GM23338 (cell line): ENCODE data around the gene HSPA1B. TPM values are rescaled to one million over a fixed set of nuclear protein-coding genes. Genes with fewer than 3 reads are reported as not detected.

Experiments used
- ATAC-seq: fragments of 200-7000 bp; cut with Tn5 transposase; 3 replicates; pipeline ENCODE4 v1.9.1; 2020
- DNase-seq: peaks from one replicate; pipeline ENCODE4 v3.0.0-alpha.2; 2015; ENCODE audit warnings: low spot score
- H2AFZ ChIP-seq: fragments of 200-600 bp; sonication (generic); 2 replicates; pipeline ENCODE4 v1.8.0; 2016; ENCODE audit warnings: antibody characterized with exemption, mild to moderate bottlenecking, moderate library complexity
- H3F3A ChIP-seq: fragments of 200-600 bp; sonication (generic); replicated peaks from 2 replicates; pipeline ENCODE4 v1.8.0; 2017; ENCODE audit warnings: antibody characterized with exemption, mixed run types, low read depth
- H3K27ac ChIP-seq: fragments of 200-600 bp; sonication (generic); 2 replicates; pipeline ENCODE4 v1.6.1; 2016; ENCODE audit warnings: low read depth
- H3K27me3 ChIP-seq: fragments of 200-600 bp; sonication (generic); 2 replicates; pipeline ENCODE4 v1.8.0; 2016; ENCODE audit warnings: mild to moderate bottlenecking, mixed run types, moderate library complexity; ENCODE audit not compliant: insufficient read depth
- H3K36me3 ChIP-seq: fragments of 200-600 bp; sonication (generic); 2 replicates; pipeline ENCODE4 v1.8.0; 2016; ENCODE audit warnings: mild to moderate bottlenecking; ENCODE audit not compliant: insufficient read depth
- H3K4me1 ChIP-seq: fragments of 200-600 bp; sonication (generic); 2 replicates; pipeline ENCODE4 v1.8.0; 2016; ENCODE audit warnings: mild to moderate bottlenecking, moderate library complexity; ENCODE audit not compliant: insufficient read depth
- H3K4me2 ChIP-seq: fragments of 200-600 bp; sonication (generic); 2 replicates; pipeline ENCODE4 v1.7.1; 2017; ENCODE audit warnings: mixed run types
- H3K4me3 ChIP-seq: fragments of 200-600 bp; sonication (generic); 2 replicates; pipeline ENCODE4 v1.6.1; 2016; ENCODE audit warnings: mixed run types
- H3K79me2 ChIP-seq: fragments of 200-600 bp; sonication (generic); replicated peaks from 2 replicates; pipeline ENCODE4 v1.8.0; 2017; ENCODE audit warnings: mild to moderate bottlenecking; ENCODE audit not compliant: insufficient read depth
- H3K9me2 ChIP-seq: fragments of 200-600 bp; sonication (generic); 2 replicates; pipeline ENCODE4 v1.8.0; 2017; ENCODE audit not compliant: insufficient read depth
- H4K20me1 ChIP-seq: fragments of 200-600 bp; sonication (generic); replicated peaks from 2 replicates; pipeline ENCODE4 v1.8.0; 2017; ENCODE audit warnings: mild to moderate bottlenecking; ENCODE audit not compliant: insufficient read depth
- H3K27ac Mint-ChIP-seq: 2 replicates; pipeline ENCODE4 v1.8.0; 2020; ENCODE audit warnings: inconsistent platforms, mild to moderate bottlenecking, moderate library complexity, mixed read lengths
- H3K27me3 Mint-ChIP-seq: 3 replicates; pipeline ENCODE4 v1.8.0; 2022; ENCODE audit warnings: low read depth, mild to moderate bottlenecking, moderate library complexity, mixed read lengths, inconsistent platforms; ENCODE audit not compliant: insufficient read depth, poor library complexity
- H3K36me3 Mint-ChIP-seq: 3 replicates; pipeline ENCODE4 v1.8.0; 2021; ENCODE audit warnings: low read depth, mild to moderate bottlenecking, inconsistent platforms, moderate library complexity, mixed read lengths
- H3K4me1 Mint-ChIP-seq: 3 replicates; pipeline ENCODE4 v1.8.0; 2020; ENCODE audit warnings: mild to moderate bottlenecking, inconsistent platforms, mixed read lengths
- H3K4me3 Mint-ChIP-seq: 3 replicates; pipeline ENCODE4 v1.8.0; 2021; ENCODE audit warnings: moderate library complexity, mild to moderate bottlenecking, inconsistent platforms, mixed read lengths
- H3K9me3 Mint-ChIP-seq: 3 replicates; pipeline ENCODE4 v1.8.0; 2020; ENCODE audit warnings: moderate library complexity, mild to moderate bottlenecking, inconsistent platforms, mixed read lengths
- CREB1 ChIP-seq: fragments of 250-450 bp; sonication (Bioruptor Pico); IDR thresholded peaks from 2 replicates; pipeline ENCODE4 v1.5.0; 2020; ENCODE audit warnings: low read depth, mild to moderate bottlenecking, moderate library complexity
- JUNB ChIP-seq: IDR thresholded peaks from one replicate; pipeline ENCODE4 v1.6.1; 2016; ENCODE audit warnings: antibody characterized with exemption; ENCODE audit not compliant: unreplicated experiment
- POLR2AphosphoS5 ChIP-seq: IDR thresholded peaks from 2 replicates; pipeline ENCODE4 v1.6.1; 2016; ENCODE audit warnings: antibody characterized with exemption, low read depth
- STAT1 ChIP-seq: IDR thresholded peaks from one replicate; pipeline ENCODE4 v1.6.1; 2016; ENCODE audit warnings: antibody characterized with exemption; ENCODE audit not compliant: unreplicated experiment
- ZNF114 ChIP-seq: fragments of 250-450 bp; sonication (Bioruptor Pico); IDR thresholded peaks from 2 replicates; pipeline ENCODE4 v1.5.0; 2020; ENCODE audit warnings: mild to moderate bottlenecking, moderate library complexity
- ZNF331 ChIP-seq: fragments of 250-450 bp; sonication (Bioruptor Pico); IDR thresholded peaks from 2 replicates; pipeline ENCODE4 v1.5.0; 2020; ENCODE audit warnings: low read depth, mild to moderate bottlenecking, moderate library complexity
- polyA plus RNA-seq: library from polyadenylated mRNA; unstranded; fragments of >200 nt; fragmentation: Nextera tagmentation; extraction: Ambion mirVana; gene quantifications from 2 replicates; pipeline ENCODE4 v1.2.1, GENCODE V29; 2016
- total RNA-seq: library from RNA; depleted of rRNA; stranded (reverse); fragments of >200 nt; shearing (Covaris generic); gene quantifications from 2 replicates; pipeline ENCODE4 v1.2.3, GENCODE V29; 2014
- TF ChIP-seq, protein P1 (sequence below), 2 experiments: fragments of 200-600 bp in 1 of 2; sonication (generic) in 1 of 2; conservative IDR thresholded peaks; 2 replicates each; pipeline versions ENCODE4 v1.5.1 to v1.6.1; 2016 to 2017; ENCODE audit warnings: antibody characterized with exemption in 2 of 2, low read depth in 2 of 2, mild to moderate bottlenecking in 2 of 2, moderate library complexity in 1 of 2
- TF ChIP-seq, protein P2 (sequence below): fragments of 250-450 bp; sonication (Bioruptor Pico); IDR thresholded peaks from 2 replicates; pipeline ENCODE4 v1.5.0; 2020; ENCODE audit warnings: mild to moderate bottlenecking, moderate library complexity
- TF ChIP-seq, protein P3 (sequence below): IDR thresholded peaks from 2 replicates; pipeline ENCODE4 v1.6.1; 2016; ENCODE audit warnings: antibody characterized with exemption

The HSPA1B gene
- total and polyA plus RNA-seq, 2 experiments from 2014 or later, result 31.7 to 113 TPM

DNA sequence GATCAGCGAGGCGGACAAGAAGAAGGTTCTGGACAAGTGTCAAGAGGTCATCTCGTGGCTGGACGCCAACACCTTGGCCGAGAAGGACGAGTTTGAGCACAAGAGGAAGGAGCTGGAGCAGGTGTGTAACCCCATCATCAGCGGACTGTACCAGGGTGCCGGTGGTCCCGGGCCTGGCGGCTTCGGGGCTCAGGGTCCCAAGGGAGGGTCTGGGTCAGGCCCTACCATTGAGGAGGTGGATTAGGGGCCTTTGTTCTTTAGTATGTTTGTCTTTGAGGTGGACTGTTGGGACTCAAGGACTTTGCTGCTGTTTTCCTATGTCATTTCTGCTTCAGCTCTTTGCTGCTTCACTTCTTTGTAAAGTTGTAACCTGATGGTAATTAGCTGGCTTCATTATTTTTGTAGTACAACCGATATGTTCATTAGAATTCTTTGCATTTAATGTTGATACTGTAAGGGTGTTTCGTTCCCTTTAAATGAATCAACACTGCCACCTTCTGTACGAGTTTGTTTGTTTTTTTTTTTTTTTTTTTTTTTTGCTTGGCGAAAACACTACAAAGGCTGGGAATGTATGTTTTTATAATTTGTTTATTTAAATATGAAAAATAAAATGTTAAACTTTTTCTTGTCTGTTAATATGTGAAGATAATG lies 2.2 kb downstream of the HSPA1B start:
- ATAC-seq (no peak), DNase-seq (peak; percentile 61)
- Mint-ChIP-seq H3K27me3 (peaks cover 21% of the 10 kb centered on the region), H3K9me3 (peaks cover 7% of the 10 kb centered on the region; the same call in 2 of the 3 replicates), H3K36me3 (peaks cover 6% of the 10 kb centered on the region), H3K4me3 (peak overlapping the region; percentile 87), H3K4me1 (peaks cover 26% of the 10 kb centered on the region), H3K27ac (no peak overlapping the region)
- H3K27ac ChIP-seq, result no peak overlapping the region
- peaks cover 5% of the 10 kb centered on the region for H4K20me1 ChIP-seq
- H3F3A ChIP-seq, result peaks cover 20% of the 10 kb centered on the region
- no peaks in the 10 kb centered on the region for H3K27me3 ChIP-seq
- peaks cover 25% of the 10 kb centered on the region for H3K4me1 ChIP-seq
- H3K4me3 ChIP-seq, result peak overlapping the region; percentile 59
- H3K36me3 ChIP-seq, result no peaks in the 10 kb centered on the region
- no peaks in the 10 kb centered on the region for H3K9me2 ChIP-seq
- no peak overlapping the region for H2AFZ ChIP-seq
- H3K4me2 ChIP-seq, result peak overlapping the region; percentile 76
- peaks cover 25% of the 10 kb centered on the region for H3K79me2 ChIP-seq
- TF ChIP-seq ZNF114 (CRISPR knock-in tag), result no peak
- TF ChIP-seq, protein P1, sequence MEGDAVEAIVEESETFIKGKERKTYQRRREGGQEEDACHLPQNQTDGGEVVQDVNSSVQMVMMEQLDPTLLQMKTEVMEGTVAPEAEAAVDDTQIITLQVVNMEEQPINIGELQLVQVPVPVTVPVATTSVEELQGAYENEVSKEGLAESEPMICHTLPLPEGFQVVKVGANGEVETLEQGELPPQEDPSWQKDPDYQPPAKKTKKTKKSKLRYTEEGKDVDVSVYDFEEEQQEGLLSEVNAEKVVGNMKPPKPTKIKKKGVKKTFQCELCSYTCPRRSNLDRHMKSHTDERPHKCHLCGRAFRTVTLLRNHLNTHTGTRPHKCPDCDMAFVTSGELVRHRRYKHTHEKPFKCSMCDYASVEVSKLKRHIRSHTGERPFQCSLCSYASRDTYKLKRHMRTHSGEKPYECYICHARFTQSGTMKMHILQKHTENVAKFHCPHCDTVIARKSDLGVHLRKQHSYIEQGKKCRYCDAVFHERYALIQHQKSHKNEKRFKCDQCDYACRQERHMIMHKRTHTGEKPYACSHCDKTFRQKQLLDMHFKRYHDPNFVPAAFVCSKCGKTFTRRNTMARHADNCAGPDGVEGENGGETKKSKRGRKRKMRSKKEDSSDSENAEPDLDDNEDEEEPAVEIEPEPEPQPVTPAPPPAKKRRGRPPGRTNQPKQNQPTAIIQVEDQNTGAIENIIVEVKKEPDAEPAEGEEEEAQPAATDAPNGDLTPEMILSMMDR (conservative IDR thresholded peaks at IDR 0.05; ENCODE audit: low read depth in 2 of 2), result peak; percentile 52 to 75; a peak in 3 of 4 replicates

DNA sequence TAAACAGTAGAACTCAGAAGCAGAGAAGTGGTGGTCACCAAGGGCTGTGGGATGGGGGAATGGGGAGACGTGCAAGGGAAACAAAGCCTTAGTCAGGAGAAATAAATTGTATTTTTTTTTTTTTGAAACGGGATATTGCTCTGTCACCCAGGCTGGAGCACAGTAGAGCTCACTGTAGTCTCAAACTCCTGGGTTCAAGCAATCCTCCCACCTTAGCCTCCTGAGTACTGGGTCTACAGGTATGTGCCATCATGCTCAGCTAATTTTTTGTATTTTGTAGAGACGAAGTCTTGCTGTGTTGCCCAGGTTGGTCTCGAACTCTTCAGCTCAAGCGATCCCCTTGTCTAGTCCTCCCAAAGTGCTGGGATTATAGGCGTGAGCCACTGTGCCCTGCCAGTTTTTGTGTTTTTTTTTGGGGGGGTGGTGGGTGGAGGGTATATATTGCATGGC lies 3.4 kb downstream of the HSPA1B start:
- Mint-ChIP-seq H3K4me1 (peaks cover 15% of the 10 kb centered on the region), H3K9me3 (peaks cover 8% of the 10 kb centered on the region; the same call in 2 of the 3 replicates), H3K36me3 (peaks cover 18% of the 10 kb centered on the region), H3K27me3 (peaks cover 22% of the 10 kb centered on the region), H3K4me3 (peak overlapping the region; percentile 87), H3K27ac (no peak overlapping the region)
- Histone ChIP-seq H3K9me2 (no peaks in the 10 kb centered on the region), H3K27ac (no peak overlapping the region), H2AFZ (no peak overlapping the region), H3K27me3 (no peaks in the 10 kb centered on the region), H3K36me3 (peaks cover 2% of the 10 kb centered on the region; the same call in 1 of the 2 replicates), H3K4me3 (peak overlapping the region; percentile 59), H3F3A (peaks cover 26% of the 10 kb centered on the region), H3K79me2 (peaks cover 36% of the 10 kb centered on the region), H3K4me1 (peaks cover 14% of the 10 kb centered on the region), H3K4me2 (peak overlapping the region; percentile 76), H4K20me1 (peaks cover 5% of the 10 kb centered on the region)
- ATAC-seq, result no peak
- DNase-seq, result no peak
- TF ChIP-seq POLR2AphosphoS5 (no peak), ZNF331 (CRISPR knock-in tag) (no peak), ZNF114 (CRISPR knock-in tag) (no peak), STAT1 (no peak), JUNB (no peak), CREB1 (CRISPR knock-in tag) (no peak)
- TF ChIP-seq, protein P2, sequence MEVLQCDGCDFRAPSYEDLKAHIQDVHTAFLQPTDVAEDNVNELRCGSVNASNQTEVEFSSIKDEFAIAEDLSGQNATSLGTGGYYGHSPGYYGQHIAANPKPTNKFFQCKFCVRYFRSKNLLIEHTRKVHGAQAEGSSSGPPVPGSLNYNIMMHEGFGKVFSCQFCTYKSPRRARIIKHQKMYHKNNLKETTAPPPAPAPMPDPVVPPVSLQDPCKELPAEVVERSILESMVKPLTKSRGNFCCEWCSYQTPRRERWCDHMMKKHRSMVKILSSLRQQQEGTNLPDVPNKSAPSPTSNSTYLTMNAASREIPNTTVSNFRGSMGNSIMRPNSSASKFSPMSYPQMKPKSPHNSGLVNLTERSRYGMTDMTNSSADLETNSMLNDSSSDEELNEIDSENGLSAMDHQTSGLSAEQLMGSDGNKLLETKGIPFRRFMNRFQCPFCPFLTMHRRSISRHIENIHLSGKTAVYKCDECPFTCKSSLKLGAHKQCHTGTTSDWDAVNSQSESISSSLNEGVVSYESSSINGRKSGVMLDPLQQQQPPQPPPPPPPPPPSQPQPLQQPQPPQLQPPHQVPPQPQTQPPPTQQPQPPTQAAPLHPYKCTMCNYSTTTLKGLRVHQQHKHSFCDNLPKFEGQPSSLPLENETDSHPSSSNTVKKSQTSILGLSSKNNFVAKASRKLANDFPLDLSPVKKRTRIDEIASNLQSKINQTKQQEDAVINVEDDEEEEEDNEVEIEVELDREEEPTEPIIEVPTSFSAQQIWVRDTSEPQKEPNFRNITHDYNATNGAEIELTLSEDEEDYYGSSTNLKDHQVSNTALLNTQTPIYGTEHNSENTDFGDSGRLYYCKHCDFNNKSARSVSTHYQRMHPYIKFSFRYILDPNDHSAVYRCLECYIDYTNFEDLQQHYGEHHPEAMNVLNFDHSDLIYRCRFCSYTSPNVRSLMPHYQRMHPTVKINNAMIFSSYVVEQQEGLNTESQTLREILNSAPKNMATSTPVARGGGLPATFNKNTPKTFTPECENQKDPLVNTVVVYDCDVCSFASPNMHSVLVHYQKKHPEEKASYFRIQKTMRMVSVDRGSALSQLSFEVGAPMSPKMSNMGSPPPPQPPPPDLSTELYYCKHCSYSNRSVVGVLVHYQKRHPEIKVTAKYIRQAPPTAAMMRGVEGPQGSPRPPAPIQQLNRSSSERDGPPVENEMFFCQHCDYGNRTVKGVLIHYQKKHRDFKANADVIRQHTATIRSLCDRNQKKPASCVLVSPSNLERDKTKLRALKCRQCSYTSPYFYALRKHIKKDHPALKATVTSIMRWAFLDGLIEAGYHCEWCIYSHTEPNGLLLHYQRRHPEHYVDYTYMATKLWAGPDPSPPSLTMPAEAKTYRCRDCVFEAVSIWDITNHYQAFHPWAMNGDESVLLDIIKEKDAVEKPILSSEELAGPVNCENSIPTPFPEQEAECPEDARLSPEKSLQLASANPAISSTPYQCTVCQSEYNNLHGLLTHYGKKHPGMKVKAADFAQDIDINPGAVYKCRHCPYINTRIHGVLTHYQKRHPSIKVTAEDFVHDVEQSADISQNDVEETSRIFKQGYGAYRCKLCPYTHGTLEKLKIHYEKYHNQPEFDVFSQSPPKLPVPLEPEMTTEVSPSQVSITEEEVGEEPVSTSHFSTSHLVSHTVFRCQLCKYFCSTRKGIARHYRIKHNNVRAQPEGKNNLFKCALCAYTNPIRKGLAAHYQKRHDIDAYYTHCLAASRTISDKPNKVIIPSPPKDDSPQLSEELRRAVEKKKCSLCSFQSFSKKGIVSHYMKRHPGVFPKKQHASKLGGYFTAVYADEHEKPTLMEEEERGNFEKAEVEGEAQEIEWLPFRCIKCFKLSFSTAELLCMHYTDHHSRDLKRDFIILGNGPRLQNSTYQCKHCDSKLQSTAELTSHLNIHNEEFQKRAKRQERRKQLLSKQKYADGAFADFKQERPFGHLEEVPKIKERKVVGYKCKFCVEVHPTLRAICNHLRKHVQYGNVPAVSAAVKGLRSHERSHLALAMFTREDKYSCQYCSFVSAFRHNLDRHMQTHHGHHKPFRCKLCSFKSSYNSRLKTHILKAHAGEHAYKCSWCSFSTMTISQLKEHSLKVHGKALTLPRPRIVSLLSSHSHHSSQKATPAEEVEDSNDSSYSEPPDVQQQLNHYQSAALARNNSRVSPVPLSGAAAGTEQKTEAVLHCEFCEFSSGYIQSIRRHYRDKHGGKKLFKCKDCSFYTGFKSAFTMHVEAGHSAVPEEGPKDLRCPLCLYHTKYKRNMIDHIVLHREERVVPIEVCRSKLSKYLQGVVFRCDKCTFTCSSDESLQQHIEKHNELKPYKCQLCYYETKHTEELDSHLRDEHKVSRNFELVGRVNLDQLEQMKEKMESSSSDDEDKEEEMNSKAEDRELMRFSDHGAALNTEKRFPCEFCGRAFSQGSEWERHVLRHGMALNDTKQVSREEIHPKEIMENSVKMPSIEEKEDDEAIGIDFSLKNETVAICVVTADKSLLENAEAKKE (CRISPR knock-in tag), result no peak
- TF ChIP-seq, protein P3, sequence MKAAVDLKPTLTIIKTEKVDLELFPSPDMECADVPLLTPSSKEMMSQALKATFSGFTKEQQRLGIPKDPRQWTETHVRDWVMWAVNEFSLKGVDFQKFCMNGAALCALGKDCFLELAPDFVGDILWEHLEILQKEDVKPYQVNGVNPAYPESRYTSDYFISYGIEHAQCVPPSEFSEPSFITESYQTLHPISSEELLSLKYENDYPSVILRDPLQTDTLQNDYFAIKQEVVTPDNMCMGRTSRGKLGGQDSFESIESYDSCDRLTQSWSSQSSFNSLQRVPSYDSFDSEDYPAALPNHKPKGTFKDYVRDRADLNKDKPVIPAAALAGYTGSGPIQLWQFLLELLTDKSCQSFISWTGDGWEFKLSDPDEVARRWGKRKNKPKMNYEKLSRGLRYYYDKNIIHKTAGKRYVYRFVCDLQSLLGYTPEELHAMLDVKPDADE, result no peak
- TF ChIP-seq, protein P1 (conservative IDR thresholded peaks at IDR 0.05; ENCODE audit: low read depth in 2 of 2), result no peak
